GM23338 (cell line): ENCODE measurements around the gene NHLH1.

Experiments used
- CREB1 ChIP-seq: fragments of 250-450 bp; sonication (Bioruptor Pico); IDR thresholded peaks from 2 replicates; pipeline ENCODE4 v1.5.0; 2020; ENCODE audit warnings: low read depth, mild to moderate bottlenecking, moderate library complexity
- CTCF ChIP-seq, 2 experiments: fragments of 200-600 bp in 1 of 2; sonication (generic) in 1 of 2; conservative IDR thresholded peaks; 2 replicates each; pipeline versions ENCODE4 v1.5.1 to v1.6.1; 2016 to 2017; ENCODE audit warnings: antibody characterized with exemption in 2 of 2, low read depth in 2 of 2, mild to moderate bottlenecking in 2 of 2, moderate library complexity in 1 of 2
- ETS1 ChIP-seq: IDR thresholded peaks from 2 replicates; pipeline ENCODE4 v1.6.1; 2016; ENCODE audit warnings: antibody characterized with exemption
- EZH2 ChIP-seq: fragments of 200-600 bp; sonication (generic); IDR thresholded peaks from one replicate; pipeline ENCODE4 v1.8.0; 2017; ENCODE audit warnings: antibody characterized with exemption, mild to moderate bottlenecking, low read depth; ENCODE audit not compliant: unreplicated experiment
- EZH2phosphoT487 ChIP-seq: fragments of 200-600 bp; sonication (generic); IDR thresholded peaks from one replicate; pipeline ENCODE4 v1.8.1; 2018; ENCODE audit warnings: antibody characterized with exemption; ENCODE audit not compliant: unreplicated experiment
- JUNB ChIP-seq: IDR thresholded peaks from one replicate; pipeline ENCODE4 v1.6.1; 2016; ENCODE audit warnings: antibody characterized with exemption; ENCODE audit not compliant: unreplicated experiment
- POLR2AphosphoS5 ChIP-seq: IDR thresholded peaks from 2 replicates; pipeline ENCODE4 v1.6.1; 2016; ENCODE audit warnings: antibody characterized with exemption, low read depth
- STAT1 ChIP-seq: IDR thresholded peaks from one replicate; pipeline ENCODE4 v1.6.1; 2016; ENCODE audit warnings: antibody characterized with exemption; ENCODE audit not compliant: unreplicated experiment
- ZNF114 ChIP-seq: fragments of 250-450 bp; sonication (Bioruptor Pico); IDR thresholded peaks from 2 replicates; pipeline ENCODE4 v1.5.0; 2020; ENCODE audit warnings: mild to moderate bottlenecking, moderate library complexity
- ZNF331 ChIP-seq: fragments of 250-450 bp; sonication (Bioruptor Pico); IDR thresholded peaks from 2 replicates; pipeline ENCODE4 v1.5.0; 2020; ENCODE audit warnings: low read depth, mild to moderate bottlenecking, moderate library complexity
- TF ChIP-seq, protein P1 (sequence below): IDR thresholded peaks from one replicate; pipeline ENCODE4 v1.6.1; 2018; ENCODE audit warnings: antibody characterized with exemption; ENCODE audit not compliant: unreplicated experiment
- TF ChIP-seq, protein P2 (sequence below): fragments of 250-450 bp; sonication (Bioruptor Pico); IDR thresholded peaks from 2 replicates; pipeline ENCODE4 v1.5.0; 2020; ENCODE audit warnings: mild to moderate bottlenecking, moderate library complexity

DNA sequence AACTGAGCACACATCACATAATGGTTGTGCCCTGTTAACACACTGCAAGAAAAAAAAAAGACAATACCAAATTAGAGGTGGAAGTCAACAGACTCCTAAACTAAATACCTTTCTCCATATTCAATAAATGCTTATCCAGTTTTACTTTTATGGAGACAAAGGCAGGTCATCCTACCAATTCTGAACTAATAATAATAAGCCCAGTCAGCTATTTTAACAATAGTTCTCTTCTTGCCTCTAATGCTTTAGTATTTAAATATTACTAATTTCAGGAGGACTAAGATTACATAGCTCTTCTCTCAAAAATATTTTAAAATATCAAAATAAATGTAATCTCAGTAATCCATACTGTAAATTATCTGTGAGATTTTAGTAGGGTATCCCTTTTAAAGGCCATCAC, 34.4 kb upstream of the NHLH1 start:
- no peak for TF ChIP-seq CTCF (conservative IDR thresholded peaks at IDR 0.05; ENCODE audit: low read depth in 2 of 2)
- no peak for TF ChIP-seq CREB1 (CRISPR knock-in tag)
- no peak for TF ChIP-seq POLR2AphosphoS5
- no peak for TF ChIP-seq EZH2phosphoT487
- TF ChIP-seq ETS1, result no peak
- TF ChIP-seq EZH2, result no peak
- TF ChIP-seq, protein P1, sequence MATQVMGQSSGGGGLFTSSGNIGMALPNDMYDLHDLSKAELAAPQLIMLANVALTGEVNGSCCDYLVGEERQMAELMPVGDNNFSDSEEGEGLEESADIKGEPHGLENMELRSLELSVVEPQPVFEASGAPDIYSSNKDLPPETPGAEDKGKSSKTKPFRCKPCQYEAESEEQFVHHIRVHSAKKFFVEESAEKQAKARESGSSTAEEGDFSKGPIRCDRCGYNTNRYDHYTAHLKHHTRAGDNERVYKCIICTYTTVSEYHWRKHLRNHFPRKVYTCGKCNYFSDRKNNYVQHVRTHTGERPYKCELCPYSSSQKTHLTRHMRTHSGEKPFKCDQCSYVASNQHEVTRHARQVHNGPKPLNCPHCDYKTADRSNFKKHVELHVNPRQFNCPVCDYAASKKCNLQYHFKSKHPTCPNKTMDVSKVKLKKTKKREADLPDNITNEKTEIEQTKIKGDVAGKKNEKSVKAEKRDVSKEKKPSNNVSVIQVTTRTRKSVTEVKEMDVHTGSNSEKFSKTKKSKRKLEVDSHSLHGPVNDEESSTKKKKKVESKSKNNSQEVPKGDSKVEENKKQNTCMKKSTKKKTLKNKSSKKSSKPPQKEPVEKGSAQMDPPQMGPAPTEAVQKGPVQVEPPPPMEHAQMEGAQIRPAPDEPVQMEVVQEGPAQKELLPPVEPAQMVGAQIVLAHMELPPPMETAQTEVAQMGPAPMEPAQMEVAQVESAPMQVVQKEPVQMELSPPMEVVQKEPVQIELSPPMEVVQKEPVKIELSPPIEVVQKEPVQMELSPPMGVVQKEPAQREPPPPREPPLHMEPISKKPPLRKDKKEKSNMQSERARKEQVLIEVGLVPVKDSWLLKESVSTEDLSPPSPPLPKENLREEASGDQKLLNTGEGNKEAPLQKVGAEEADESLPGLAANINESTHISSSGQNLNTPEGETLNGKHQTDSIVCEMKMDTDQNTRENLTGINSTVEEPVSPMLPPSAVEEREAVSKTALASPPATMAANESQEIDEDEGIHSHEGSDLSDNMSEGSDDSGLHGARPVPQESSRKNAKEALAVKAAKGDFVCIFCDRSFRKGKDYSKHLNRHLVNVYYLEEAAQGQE, result no peak
- no peak for TF ChIP-seq JUNB
- TF ChIP-seq, protein P2, sequence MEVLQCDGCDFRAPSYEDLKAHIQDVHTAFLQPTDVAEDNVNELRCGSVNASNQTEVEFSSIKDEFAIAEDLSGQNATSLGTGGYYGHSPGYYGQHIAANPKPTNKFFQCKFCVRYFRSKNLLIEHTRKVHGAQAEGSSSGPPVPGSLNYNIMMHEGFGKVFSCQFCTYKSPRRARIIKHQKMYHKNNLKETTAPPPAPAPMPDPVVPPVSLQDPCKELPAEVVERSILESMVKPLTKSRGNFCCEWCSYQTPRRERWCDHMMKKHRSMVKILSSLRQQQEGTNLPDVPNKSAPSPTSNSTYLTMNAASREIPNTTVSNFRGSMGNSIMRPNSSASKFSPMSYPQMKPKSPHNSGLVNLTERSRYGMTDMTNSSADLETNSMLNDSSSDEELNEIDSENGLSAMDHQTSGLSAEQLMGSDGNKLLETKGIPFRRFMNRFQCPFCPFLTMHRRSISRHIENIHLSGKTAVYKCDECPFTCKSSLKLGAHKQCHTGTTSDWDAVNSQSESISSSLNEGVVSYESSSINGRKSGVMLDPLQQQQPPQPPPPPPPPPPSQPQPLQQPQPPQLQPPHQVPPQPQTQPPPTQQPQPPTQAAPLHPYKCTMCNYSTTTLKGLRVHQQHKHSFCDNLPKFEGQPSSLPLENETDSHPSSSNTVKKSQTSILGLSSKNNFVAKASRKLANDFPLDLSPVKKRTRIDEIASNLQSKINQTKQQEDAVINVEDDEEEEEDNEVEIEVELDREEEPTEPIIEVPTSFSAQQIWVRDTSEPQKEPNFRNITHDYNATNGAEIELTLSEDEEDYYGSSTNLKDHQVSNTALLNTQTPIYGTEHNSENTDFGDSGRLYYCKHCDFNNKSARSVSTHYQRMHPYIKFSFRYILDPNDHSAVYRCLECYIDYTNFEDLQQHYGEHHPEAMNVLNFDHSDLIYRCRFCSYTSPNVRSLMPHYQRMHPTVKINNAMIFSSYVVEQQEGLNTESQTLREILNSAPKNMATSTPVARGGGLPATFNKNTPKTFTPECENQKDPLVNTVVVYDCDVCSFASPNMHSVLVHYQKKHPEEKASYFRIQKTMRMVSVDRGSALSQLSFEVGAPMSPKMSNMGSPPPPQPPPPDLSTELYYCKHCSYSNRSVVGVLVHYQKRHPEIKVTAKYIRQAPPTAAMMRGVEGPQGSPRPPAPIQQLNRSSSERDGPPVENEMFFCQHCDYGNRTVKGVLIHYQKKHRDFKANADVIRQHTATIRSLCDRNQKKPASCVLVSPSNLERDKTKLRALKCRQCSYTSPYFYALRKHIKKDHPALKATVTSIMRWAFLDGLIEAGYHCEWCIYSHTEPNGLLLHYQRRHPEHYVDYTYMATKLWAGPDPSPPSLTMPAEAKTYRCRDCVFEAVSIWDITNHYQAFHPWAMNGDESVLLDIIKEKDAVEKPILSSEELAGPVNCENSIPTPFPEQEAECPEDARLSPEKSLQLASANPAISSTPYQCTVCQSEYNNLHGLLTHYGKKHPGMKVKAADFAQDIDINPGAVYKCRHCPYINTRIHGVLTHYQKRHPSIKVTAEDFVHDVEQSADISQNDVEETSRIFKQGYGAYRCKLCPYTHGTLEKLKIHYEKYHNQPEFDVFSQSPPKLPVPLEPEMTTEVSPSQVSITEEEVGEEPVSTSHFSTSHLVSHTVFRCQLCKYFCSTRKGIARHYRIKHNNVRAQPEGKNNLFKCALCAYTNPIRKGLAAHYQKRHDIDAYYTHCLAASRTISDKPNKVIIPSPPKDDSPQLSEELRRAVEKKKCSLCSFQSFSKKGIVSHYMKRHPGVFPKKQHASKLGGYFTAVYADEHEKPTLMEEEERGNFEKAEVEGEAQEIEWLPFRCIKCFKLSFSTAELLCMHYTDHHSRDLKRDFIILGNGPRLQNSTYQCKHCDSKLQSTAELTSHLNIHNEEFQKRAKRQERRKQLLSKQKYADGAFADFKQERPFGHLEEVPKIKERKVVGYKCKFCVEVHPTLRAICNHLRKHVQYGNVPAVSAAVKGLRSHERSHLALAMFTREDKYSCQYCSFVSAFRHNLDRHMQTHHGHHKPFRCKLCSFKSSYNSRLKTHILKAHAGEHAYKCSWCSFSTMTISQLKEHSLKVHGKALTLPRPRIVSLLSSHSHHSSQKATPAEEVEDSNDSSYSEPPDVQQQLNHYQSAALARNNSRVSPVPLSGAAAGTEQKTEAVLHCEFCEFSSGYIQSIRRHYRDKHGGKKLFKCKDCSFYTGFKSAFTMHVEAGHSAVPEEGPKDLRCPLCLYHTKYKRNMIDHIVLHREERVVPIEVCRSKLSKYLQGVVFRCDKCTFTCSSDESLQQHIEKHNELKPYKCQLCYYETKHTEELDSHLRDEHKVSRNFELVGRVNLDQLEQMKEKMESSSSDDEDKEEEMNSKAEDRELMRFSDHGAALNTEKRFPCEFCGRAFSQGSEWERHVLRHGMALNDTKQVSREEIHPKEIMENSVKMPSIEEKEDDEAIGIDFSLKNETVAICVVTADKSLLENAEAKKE (CRISPR knock-in tag), result no peak
- TF ChIP-seq ZNF114, result no peak
- no peak for TF ChIP-seq STAT1
- TF ChIP-seq ZNF331, result no peak
